ENCODE measurements around the gene CCDC167. TPM values are rescaled to one million over a fixed set of nuclear protein-coding genes. Genes with fewer than 3 reads are reported as not detected.

The CCDC167 gene
- total RNA-seq, 4 donors from 2014 or later = 24.7 to 40.3 (median 26.6) TPM; not detected in 1

GRCh38 chr6:37477191-37477590, 22.5 kb downstream of the CCDC167 start:
- no peaks in the 10 kb centered on the region for H3K9me3 ChIP-seq
- DNase-seq = no peak
- TF ChIP-seq POLR2A (IDR thresholded peaks at IDR 0.05) = no peak
- H3K4me3 ChIP-seq (replicated peaks in 1 of 3) = no peak overlapping the region
- no peak overlapping the region for H3K27ac ChIP-seq
- WGBS, 2 donors = 86 to 87% methylated on average over 3 of the region's 3 CpGs
- peaks cover 13 to 17% of the 10 kb centered on the region in 2 donors for H3K4me1 ChIP-seq
- peaks cover 32 to 46% of the 10 kb centered on the region in 2 donors for H3K36me3 ChIP-seq
- H3K27me3 ChIP-seq = no peaks in the 10 kb centered on the region
- intact Hi-C loops (cut with DNase I) = no loop called here

- 91 to 96% methylated on average over 4 of the region's 4 CpGs for WGBS, 2 donors
- intact Hi-C loops (cut with DNase I) = no loop called here
- no peak overlapping the region for H3K4me3 ChIP-seq (replicated peaks in 1 of 3)
- peaks cover 0 to 5% of the 10 kb centered on the region in 2 donors for H3K4me1 ChIP-seq
- H3K36me3 ChIP-seq = peaks cover 39 to 44% of the 10 kb centered on the region in 2 donors
- H3K9me3 ChIP-seq = no peaks in the 10 kb centered on the region
- no peaks in the 10 kb centered on the region for H3K27me3 ChIP-seq
- TF ChIP-seq POLR2A (IDR thresholded peaks at IDR 0.05) (no peak), CTCF (IDR thresholded peaks at IDR 0.05) (no peak)
- no peak overlapping the region for H3K27ac ChIP-seq
- no peak for DNase-seq
These were observed 25.4 kb downstream of the CCDC167 start for GRCh38 chr6:37474316-37474715.

GRCh38 chr6:37473364-37474095, 26.2 kb downstream of the CCDC167 start:
- H3K27ac ChIP-seq = no peak overlapping the region
- H3K4me3 ChIP-seq (replicated peaks in 1 of 3) = no peak overlapping the region
- no peaks in the 10 kb centered on the region for H3K9me3 ChIP-seq
- H3K4me1 ChIP-seq = peaks cover 0 to 5% of the 10 kb centered on the region in 2 donors
- no peaks in the 10 kb centered on the region for H3K27me3 ChIP-seq
- H3K36me3 ChIP-seq = peaks cover 39 to 42% of the 10 kb centered on the region in 2 donors
- intact Hi-C loops (cut with DNase I) = no loop called here
- peak; percentile 61 to 79 for DNase-seq
- no peak for TF ChIP-seq CTCF (IDR thresholded peaks at IDR 0.05)
- TF ChIP-seq POLR2A (IDR thresholded peaks at IDR 0.05) = no peak
- 55 to 70% methylated on average over 6 to 8 of the region's 8 CpGs for WGBS, 2 donors

GRCh38 chr6:37467718-37468117, 32.0 kb downstream of the CCDC167 start:
- intact Hi-C loops (cut with DNase I) = no loop called here
- TF ChIP-seq POLR2A (IDR thresholded peaks at IDR 0.05) (no peak), CTCF (IDR thresholded peaks at IDR 0.05) (no peak)
- H3K27ac ChIP-seq = no peak overlapping the region
- H3K9me3 ChIP-seq = no peaks in the 10 kb centered on the region
- H3K27me3 ChIP-seq = no peaks in the 10 kb centered on the region
- no peak for DNase-seq
- H3K4me3 ChIP-seq (replicated peaks in 1 of 3) = no peak overlapping the region
- peaks cover 12 to 18% of the 10 kb centered on the region in 2 donors for H3K36me3 ChIP-seq
- no peaks in the 10 kb centered on the region for H3K4me1 ChIP-seq

- Histone ChIP-seq H3K4me1 (no peaks in the 10 kb centered on the region), H3K4me3 (replicated peaks in 1 of 3) (no peak overlapping the region), H3K9me3 (no peaks in the 10 kb centered on the region), H3K36me3 (peaks cover 47 to 49% of the 10 kb centered on the region in 2 donors), H3K27ac (no peak overlapping the region), H3K27me3 (no peaks in the 10 kb centered on the region)
- intact Hi-C loops (cut with DNase I) = no loop called here
- no peak for DNase-seq
- TF ChIP-seq POLR2A (IDR thresholded peaks at IDR 0.05) = no peak
- no peak for TF ChIP-seq CTCF (IDR thresholded peaks at IDR 0.05)
These were observed 36.6 kb downstream of the CCDC167 start for GRCh38 chr6:37463110-37463509.
